Measurements from ENCODE around the gene PIP4K2C.
"Not testable (repeated sequence)": the region's sequence is repeated elsewhere in the genome, so short reads cannot be mapped to it uniquely, and the experiment has no call there.

PIP4K2C gene

DNA sequence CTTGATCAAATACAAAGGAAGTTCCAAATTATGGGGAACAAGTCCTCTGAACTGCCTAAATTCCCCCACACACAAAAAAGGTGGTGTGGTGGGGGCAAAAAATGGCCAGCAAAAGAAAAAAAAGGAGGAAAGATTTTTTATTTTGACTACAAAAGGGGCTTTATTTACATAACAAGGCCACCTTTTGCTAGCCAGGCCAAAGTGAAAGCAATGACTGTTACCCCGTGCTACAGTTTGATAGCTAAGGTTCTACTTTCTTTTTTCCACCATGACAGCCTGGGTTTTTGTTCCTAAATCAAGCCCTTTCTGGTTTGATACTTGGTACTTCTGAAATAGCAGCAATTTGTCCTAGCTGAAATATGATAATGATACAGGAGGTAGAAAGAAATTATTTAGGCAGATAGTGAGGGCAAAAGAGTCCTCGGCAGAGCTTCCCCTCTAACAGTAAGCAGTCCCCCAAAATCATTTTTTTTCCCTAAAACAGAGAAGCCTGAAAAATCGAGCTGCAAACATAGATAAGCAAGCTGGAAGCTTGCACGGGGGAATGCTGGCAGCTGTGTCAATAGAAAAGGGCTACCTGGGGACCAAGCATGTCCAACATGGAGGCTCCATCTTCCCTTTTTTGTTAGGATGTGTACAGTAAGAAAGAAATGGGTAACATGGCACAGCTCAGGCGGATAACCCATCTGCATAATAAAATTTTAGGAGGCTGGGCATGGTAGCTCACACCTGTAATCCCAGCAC, 50.9 kb downstream of the PIP4K2C start:
- Histone ChIP-seq H3K27ac (no peak overlapping the region), H3K9ac (no peak overlapping the region), H3K9me3 (peaks cover 40% of the 10 kb centered on the region), H3K4me2 (no peak overlapping the region), H3K27me3 (no peaks in the 10 kb centered on the region), H4K20me1 (no peaks in the 10 kb centered on the region), H3K4me3 (no peak overlapping the region), H3K4me1 (no peaks in the 10 kb centered on the region), H3K36me3 (no peaks in the 10 kb centered on the region)
- TF ChIP-seq Cebpa-rat (IDR thresholded peaks at IDR 0.05): no peak

DNA sequence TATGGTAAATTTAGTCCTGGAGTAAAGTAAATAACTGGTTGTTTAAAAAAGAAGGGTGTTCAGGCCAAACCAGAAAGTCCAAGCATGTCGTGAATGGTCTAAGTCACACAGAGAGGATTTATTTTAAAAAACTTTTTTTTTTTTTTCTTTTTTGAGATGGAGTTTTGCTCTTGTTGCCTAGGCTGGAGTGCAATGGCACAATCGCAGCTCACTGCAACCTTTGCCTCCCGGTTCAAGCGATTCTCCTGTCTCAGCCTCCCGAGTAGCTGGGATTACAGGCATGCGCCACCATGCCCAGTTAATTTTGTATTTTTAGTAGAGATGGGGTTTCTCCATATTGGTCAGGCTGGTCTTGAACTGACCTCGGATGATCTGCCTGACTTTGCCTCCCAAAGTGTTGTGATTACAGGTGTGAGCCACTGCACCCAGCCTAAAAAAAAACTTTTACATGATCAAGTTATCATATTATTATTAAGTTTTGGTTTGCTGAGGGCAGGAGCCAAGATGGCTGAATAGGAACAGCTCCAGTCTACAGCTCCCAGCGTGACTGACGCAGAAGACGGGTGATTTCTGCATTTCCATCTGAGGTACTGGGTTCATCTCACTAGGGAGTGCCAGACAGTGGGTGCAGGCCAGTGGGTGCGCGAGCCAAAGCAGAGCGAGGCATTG, 55.1 kb downstream of the PIP4K2C start:
- not testable (repeated sequence) for H3K4me2 ChIP-seq, H3K36me3 ChIP-seq, H3K9ac ChIP-seq, H3K27ac ChIP-seq, H3K4me3 ChIP-seq, H4K20me1 ChIP-seq, H3K4me1 ChIP-seq, H3K27me3 ChIP-seq
- peaks cover 40% of the 10 kb centered on the region for H3K9me3 ChIP-seq

DNA sequence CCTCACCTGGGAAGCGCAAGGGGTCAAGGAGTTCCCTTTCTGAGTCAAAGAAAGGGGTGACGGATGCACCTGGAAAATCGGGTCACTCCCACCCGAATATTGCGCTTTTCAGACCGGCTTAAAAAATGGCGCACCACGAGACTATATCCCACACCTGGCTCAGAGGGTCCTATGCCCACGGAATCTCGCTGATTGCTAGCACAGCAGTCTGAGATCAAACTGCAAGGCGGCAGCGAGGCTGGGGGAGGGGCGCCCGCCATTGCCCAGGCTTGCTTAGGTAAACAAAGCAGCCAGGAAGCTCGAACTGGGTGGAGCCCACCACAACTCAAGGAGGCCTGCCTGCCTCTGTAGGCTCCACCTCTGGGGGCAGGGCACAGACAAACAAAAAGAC, 55.7 kb downstream of the PIP4K2C start:
- not testable (repeated sequence) for H3K4me2 ChIP-seq, H4K20me1 ChIP-seq, H3K27ac ChIP-seq, H3K27me3 ChIP-seq, H3K36me3 ChIP-seq, H3K9ac ChIP-seq, H3K4me1 ChIP-seq, H3K4me3 ChIP-seq
- H3K9me3 ChIP-seq: peaks cover 40% of the 10 kb centered on the region
